ENCODE data around the gene HEBP1. TPM values are rescaled to one million over a fixed set of nuclear protein-coding genes. Genes with fewer than 3 reads are reported as not detected.

HEBP1 gene
- total RNA-seq, 4 donors from 2014 or later, result 44.5 to 78.0 (median 49.0) TPM

DNA sequence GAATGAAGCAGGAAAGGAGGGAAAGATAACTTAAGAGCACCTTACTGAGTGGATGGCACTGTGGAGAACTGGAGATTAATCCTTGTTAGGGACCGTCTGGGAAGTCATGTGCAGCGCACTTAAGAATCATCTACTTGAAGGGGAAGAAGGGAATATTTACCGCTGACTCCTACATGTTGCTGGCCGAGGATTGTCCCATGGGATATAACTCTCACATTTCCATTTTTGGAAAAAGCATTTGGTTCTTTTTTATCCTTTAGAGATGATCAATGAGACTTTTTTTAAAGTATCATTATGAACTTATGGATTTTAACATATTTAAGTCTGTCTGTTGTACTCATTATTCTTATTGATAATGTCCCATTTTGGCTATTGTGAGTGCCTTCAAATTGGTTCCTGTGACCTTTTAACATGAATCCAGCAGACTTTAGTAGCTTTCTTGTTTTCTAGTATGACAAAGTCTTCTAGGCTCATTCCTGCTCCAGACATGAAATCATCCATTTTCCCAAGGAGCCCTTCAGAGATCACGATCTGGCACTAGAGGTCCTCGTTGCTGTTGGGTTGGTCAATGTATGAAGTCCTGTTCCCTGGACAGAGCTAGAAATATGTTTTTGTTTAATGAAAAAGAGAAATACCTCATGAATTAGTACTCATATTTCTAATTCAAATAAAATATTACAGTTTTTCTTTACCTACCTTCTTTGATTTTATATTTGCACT lies 23.9 kb upstream of the HEBP1 start:
- ATAC-seq (ENCODE audit: low FRiP score), result peak; percentile 57
- TF ChIP-seq, protein P1, sequence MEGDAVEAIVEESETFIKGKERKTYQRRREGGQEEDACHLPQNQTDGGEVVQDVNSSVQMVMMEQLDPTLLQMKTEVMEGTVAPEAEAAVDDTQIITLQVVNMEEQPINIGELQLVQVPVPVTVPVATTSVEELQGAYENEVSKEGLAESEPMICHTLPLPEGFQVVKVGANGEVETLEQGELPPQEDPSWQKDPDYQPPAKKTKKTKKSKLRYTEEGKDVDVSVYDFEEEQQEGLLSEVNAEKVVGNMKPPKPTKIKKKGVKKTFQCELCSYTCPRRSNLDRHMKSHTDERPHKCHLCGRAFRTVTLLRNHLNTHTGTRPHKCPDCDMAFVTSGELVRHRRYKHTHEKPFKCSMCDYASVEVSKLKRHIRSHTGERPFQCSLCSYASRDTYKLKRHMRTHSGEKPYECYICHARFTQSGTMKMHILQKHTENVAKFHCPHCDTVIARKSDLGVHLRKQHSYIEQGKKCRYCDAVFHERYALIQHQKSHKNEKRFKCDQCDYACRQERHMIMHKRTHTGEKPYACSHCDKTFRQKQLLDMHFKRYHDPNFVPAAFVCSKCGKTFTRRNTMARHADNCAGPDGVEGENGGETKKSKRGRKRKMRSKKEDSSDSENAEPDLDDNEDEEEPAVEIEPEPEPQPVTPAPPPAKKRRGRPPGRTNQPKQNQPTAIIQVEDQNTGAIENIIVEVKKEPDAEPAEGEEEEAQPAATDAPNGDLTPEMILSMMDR (IDR thresholded peaks at IDR 0.05), result no peak
- no peak for DNase-seq (ENCODE audit: low spot score)

DNA sequence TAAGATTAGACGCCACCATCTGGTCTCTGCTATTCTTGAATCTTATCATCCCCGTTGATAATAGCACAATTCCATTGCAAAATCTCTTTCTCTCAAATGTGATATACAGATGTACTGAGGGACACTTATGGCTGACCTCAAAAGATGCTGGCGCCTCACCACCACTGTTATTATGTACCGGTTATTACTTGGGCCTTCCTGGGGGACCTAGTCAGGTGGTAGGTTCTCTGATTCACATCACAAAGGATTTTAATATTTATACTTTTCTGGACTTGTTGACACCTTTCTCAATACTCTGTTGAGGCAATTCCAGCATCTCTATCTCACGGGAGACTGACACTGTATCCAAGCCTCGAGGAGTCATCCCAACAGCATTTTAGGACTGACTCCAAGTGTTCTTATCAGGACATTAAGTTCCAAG lies 22.8 kb upstream of the HEBP1 start:
- no peak for DNase-seq (ENCODE audit: low spot score)
- TF ChIP-seq, protein P1 (IDR thresholded peaks at IDR 0.05), result no peak
- ATAC-seq (ENCODE audit: low FRiP score), result no peak

DNA sequence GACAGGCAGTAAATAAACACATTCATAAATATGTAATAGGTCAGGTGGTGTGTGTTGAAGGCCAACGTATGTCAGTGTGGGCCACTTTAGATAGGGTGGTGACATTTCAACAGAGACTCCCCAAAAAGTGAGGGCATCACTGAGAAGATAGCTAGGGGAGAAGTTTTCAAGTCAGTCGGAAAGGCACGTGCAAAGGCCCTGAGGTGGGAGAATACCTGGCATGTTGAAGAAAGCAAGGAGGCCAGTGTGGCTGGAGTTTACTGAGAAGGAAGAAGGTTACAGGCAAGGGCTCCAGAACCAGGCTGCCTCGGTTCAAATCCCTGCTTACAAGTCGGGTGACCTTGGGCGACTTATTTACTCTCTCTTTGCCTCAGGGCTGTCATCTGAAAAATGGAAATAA lies 11.0 kb upstream of the HEBP1 start:
- TF ChIP-seq, protein P1 (IDR thresholded peaks at IDR 0.05), result no peak
- no peak for ATAC-seq (ENCODE audit: low FRiP score)
- DNase-seq (ENCODE audit: low spot score), result no peak

DNA sequence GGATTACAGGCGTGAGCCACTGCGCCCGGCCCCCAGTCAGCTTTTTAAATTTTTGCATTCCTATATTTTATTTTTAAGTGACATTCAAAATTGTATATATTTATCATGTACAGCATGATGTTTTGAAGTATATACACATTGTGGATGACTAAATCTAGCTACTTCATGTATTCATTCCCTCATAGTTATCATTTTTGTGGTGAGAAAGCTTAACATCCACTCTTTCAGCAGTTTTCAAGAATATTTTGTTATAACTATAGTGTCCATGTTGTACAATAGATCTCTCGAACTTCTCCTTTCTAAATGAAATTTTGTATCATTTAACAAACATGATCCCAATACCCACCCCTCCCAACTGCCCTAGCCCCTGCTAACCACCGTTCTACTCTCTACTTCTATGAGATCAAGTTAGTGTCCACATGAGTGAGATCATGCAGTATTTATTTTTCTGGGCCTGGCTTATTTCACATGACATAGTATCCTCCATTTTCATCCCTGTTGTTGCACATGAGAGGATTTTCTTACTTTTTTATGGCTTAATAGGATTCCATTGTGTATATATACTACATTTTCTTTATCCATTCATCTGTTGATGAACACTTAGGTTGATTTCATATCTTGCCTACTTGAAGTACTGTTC lies 8.8 kb upstream of the HEBP1 start:
- TF ChIP-seq, protein P1 (IDR thresholded peaks at IDR 0.05), result no peak
- ATAC-seq (ENCODE audit: low FRiP score), result no peak

DNA sequence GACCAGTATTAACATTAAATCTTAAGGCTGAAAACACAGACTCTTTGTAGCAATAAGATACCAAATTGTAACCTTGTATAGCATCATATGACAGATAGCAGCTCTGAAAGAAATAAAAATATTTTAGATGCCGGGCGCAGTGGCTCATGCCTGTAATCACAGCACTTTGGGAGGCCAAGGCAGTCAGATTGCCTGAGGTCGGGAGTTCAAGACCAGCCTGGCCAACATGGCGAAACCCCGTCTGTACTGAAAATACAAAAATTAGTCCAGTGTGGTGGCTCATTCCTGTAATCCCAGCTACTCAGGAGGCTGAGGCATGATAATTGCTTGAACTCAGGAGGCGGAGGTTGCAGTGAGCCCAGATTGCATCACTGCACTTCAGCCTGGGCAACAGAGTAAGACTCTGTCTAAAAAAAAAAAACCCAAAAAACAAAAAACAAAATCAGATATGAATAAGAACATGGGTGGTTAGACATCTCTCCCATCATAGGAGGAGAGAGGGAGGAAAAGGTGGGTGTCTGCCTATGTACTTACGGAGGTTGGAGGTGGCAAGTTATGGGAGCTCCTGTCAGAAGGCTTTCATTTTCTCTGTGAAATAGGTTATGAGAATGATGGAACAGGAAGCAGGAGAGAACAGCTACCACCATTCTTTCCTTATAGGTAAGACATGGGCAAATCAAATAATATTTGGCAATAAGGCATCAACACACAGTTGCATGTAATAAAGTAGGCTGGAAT lies 7.6 kb upstream of the HEBP1 start:
- TF ChIP-seq, protein P1 (IDR thresholded peaks at IDR 0.05), result no peak
- no peak for ATAC-seq (ENCODE audit: low FRiP score)
- DNase-seq (ENCODE audit: low spot score), result no peak

More for the DNA sequence above, 8.8 kb upstream of the HEBP1 start:
- no peak for DNase-seq (ENCODE audit: low spot score)

DNA sequence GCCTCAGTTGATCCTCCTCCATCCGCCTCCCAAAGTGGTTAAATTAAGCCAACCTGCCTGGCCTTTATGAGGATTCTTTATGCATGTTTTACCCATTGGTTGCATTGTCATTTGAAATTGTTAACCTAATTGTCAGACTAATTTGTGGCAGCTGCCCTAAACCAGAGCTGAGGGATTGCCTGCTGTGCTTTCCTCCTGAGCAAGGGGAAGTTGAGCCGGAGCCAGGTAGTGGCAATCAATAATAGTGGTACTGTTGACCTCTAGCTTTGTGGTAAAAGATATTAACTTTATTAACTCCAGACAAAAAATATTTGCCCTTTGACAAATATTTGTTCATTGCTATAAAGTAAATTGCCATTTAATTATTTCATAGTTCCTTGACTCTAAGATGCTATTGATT lies 5.6 kb upstream of the HEBP1 start:
- ATAC-seq (ENCODE audit: low FRiP score), result no peak
- no peak for DNase-seq (ENCODE audit: low spot score)
- TF ChIP-seq, protein P1 (IDR thresholded peaks at IDR 0.05), result no peak
